Measurements from ENCODE around the gene NAT14.
"Not testable (repeated sequence)": the region's sequence is repeated elsewhere in the genome, so short reads cannot be mapped to it uniquely, and the experiment has no call there.

Gene NAT14

DNA sequence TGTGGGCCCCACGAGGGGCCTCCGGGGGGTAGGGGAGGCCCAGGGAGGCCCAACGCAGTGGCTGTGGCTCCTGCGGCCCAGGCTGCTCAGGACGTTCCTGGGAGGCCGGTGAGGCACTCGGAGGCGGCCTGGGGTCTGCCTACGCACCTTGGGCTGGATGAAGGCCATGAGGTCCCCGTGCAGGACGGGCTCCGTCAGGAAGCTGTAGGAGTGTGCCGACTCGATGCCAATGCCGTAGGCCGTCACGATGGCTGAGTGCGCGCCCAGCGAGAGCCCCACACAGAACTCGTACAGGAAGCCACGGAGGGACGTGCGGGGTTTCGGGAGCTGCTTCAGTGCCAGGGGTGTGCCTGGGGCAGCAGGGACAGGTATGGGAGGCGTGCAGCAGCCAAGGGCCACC lies 46.0 kb downstream of the NAT14 start:
- no peak for DNase-seq (ENCODE audit: low read depth in 1 of 2, low spot score in 1 of 2)

DNA sequence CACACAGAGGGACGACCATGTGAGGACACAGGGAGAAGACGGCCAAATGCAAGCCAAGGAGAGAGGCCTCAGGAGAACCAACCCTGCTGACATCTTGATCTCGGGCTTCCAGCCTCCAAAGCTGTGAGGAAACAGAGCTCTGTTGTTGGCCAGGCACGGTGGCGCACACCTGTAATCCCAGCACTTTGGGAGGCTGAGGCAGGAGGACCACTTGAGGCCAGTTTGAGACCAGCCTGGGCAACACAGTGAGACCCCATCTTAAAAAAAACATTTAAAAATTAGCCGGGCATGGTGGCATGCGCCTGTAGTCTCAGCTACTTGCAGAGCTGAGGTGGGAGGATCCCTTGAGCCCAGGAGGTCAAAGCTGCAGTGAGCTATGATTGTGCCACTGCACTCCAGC lies 49.3 kb downstream of the NAT14 start:
- DNase-seq (ENCODE audit: low read depth in 1 of 2, low spot score in 1 of 2): not testable (repeated sequence)

DNA sequence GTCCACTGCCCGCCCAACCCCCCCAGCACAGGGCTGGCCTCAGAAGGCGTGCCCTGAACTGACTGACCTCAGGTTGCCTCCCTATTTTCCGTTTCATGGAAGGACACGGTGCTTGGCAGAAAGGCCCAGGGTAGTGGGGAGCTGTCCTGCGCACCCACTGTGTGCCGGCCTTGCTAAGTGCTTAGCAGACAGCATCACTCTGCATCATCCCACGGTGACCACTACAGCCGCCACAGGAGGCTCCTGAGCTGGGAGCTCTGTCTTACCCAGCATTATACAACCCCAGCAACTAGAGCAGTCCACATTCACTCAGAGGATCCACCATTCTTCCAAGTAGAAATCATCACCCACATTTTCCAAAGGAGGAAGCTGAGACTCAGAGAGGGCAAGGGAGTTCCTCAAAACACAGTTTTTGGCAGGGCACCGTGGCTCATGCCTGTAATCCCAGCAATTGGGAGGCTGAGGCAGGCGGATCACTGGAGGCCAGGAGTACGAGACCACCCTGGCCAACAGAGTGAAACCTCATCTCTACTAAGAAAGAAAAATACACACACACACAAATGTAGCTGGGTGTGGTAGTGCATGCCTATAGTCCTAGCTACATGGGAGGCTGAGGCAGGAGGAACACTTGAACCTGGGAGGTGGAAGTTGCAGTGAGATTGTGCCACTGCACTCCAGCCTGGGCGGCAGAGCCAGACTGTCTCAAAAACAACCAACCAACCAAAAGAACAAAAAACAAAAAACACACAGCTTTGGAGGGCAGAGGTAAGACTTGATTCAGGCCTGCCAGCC lies 50.4 kb downstream of the NAT14 start:
- no peak for DNase-seq (ENCODE audit: low read depth in 1 of 2, low spot score in 1 of 2)

DNA sequence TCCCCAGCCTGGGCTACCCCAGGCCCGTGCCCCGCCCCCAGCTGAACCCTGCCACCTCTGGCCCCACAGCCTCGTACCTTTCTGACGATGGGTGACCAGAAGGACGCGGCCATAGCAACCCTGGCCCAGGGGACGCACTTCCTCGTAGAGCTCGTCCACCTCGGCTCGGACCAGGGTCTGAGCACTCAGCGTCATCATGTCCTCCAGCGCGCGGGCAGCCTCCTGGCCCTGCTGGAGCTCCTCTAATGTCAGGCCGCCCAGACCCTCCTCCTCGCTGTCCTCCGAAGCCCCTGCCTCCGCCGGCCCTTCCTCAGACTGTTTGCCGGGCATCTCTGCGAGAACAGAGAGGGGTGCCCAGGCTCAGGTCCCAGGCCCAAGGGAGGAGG lies 51.0 kb downstream of the NAT14 start:
- no peak for DNase-seq (ENCODE audit: low read depth in 1 of 2, low spot score in 1 of 2)

DNA sequence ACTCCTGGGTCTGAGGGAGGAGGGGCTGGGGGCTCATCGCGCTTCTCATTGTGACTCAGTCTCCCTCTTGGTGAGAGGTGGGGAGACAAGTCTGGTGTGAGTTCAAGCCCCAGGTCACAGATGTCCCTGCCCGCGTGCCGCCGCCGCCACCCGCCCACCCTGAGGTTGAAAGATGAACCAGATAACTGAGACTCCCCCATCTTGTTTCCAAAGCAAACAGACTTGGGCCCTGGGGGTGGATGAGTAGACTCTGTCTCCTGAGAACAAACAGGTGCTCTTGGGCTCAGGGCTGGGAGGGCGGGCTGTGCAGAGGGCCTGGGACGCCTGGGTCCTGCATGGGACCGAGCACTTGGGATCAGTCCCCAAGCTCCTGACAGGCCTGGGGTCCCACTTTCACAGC lies 51.4 kb downstream of the NAT14 start:
- no peak for DNase-seq (ENCODE audit: low read depth in 1 of 2, low spot score in 1 of 2)
